ENCODE data around the gene MIEF2. TPM values are rescaled to one million over a fixed set of nuclear protein-coding genes. Genes with fewer than 3 reads are reported as not detected.

MIEF2 gene
- total RNA-seq, 1 experiment from 2014 or later = 11.2 TPM

DNA sequence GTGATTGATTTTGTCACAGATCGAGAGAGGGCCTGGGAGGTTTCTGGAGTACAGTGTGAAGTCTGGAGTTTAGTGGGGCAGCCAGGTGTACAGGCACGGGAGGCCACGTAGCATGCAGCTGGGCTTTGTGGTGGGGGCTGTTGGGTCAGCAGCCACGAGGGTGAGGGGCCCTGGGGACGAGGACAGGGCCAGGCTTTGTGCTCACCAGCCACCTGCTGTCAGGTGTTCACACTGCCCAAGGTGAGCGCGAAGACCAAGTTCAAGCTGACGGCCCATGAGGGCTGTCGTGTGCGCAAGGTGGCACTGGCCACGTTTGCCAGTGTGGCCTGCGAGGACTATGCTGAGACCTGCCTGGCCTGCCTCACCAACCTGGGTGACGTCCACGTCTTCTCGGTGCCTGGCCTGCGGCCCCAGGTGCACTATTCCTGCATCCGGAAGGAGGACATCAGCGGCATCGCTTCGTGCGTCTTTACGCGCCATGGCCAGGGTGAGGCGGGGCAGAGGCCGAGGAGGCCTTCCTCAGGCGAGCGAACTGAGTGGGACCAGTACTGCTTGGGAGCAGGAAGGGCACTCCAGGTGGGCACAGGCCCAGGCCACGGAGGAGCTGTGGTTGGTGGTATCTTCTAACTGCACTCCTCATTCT is 19.1 kb upstream of the MIEF2 start:
- Histone ChIP-seq H3K27ac (ENCODE audit: low read length) (no peak overlapping the region), H3K4me1 (ENCODE audit: control insufficient read depth, insufficient read depth, low read length) (no peaks in the 10 kb centered on the region), H3K4me3 (ENCODE audit: low read depth in 2 of 2, low read length in 2 of 2) (no peak overlapping the region), H3K27me3 (ENCODE audit: control insufficient read depth, insufficient read depth, low read length) (no peaks in the 10 kb centered on the region), H3K36me3 (ENCODE audit: control insufficient read depth, insufficient read depth, low read length) (no peaks in the 10 kb centered on the region; the same call in 1 of the 2 replicates), H3K9me3 (ENCODE audit: control insufficient read depth, insufficient read depth, low read depth, low read length) (no peaks in the 10 kb centered on the region)
- intact Hi-C loops (cut with micrococcal nuclease; ENCODE audit: unreplicated experiment) = no loop called here
- DNase-seq (ENCODE audit: low read depth, low spot score) (no peak), ATAC-seq (no peak)
- CTCF ChIA-PET = no interaction called here
- POLR2A ChIA-PET = no interaction called here
- BruUV-seq (replicated peaks) = no TSS peak
- TF ChIP-seq SIN3A (IDR thresholded peaks at IDR 0.05; ENCODE audit: borderline replicate concordance, insufficient read depth, low read depth, low read length) = no peak
- in situ Hi-C loops (cut with HindIII; ENCODE audit: low pct_unique_long_range_greater_than_20kb, low sequenced_read_pairs) = no loop called here

DNA sequence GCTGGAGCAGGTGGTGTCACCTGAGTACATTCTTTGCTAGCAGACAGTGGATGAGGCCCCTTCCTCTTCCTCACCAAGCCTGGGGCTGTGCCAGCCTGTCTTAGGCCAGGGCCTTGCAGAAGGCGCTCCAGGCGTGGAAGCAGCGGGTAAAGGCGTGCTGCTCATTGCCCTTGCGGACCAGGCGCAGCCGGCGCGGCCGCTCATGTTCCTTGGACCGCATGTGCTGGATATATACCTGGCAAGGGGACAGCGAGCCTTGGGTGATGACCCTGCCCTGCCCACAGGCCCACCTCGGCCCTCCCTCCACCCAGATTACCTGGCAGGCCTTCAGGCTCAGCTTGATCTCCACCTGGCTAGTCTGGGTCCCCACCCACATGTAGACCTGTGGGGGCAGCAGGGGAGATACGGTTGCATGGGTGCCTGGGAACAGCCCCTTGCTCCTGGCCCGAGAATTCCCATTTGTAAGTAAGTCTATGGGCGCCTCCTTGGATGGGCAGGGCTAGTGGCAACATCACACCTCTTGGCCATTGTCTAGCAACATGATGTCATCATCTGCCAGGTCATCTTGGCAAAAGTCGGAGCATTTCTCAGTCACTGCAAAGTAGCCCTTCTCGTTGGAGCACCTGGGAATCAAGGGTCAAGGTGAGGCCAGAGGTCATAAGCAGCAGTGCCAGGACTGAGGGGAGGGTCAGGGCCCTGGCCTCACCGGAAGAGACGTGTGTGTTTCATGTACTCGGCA is 15.3 kb upstream of the MIEF2 start:
- intact Hi-C loops (cut with micrococcal nuclease; ENCODE audit: unreplicated experiment) (no loop called here), in situ Hi-C loops (cut with HindIII; ENCODE audit: low pct_unique_long_range_greater_than_20kb, low sequenced_read_pairs) (no loop called here)
- no peak for ATAC-seq
- Histone ChIP-seq H3K4me3 (ENCODE audit: low read depth in 2 of 2, low read length in 2 of 2) (no peak overlapping the region), H3K27me3 (ENCODE audit: control insufficient read depth, insufficient read depth, low read length) (no peaks in the 10 kb centered on the region), H3K36me3 (ENCODE audit: control insufficient read depth, insufficient read depth, low read length) (no peaks in the 10 kb centered on the region; the same call in 1 of the 2 replicates), H3K9me3 (ENCODE audit: control insufficient read depth, insufficient read depth, low read depth, low read length) (no peaks in the 10 kb centered on the region), H3K27ac (ENCODE audit: low read length) (no peak overlapping the region), H3K4me1 (ENCODE audit: control insufficient read depth, insufficient read depth, low read length) (no peaks in the 10 kb centered on the region)
- DNase-seq (ENCODE audit: low read depth, low spot score) = no peak
- TF ChIP-seq, protein P1, sequence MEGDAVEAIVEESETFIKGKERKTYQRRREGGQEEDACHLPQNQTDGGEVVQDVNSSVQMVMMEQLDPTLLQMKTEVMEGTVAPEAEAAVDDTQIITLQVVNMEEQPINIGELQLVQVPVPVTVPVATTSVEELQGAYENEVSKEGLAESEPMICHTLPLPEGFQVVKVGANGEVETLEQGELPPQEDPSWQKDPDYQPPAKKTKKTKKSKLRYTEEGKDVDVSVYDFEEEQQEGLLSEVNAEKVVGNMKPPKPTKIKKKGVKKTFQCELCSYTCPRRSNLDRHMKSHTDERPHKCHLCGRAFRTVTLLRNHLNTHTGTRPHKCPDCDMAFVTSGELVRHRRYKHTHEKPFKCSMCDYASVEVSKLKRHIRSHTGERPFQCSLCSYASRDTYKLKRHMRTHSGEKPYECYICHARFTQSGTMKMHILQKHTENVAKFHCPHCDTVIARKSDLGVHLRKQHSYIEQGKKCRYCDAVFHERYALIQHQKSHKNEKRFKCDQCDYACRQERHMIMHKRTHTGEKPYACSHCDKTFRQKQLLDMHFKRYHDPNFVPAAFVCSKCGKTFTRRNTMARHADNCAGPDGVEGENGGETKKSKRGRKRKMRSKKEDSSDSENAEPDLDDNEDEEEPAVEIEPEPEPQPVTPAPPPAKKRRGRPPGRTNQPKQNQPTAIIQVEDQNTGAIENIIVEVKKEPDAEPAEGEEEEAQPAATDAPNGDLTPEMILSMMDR (IDR thresholded peaks at IDR 0.05) = no peak
- TF ChIP-seq REST (IDR thresholded peaks at IDR 0.05; ENCODE audit: insufficient read depth in 1 of 2, low read depth in 2 of 2, low read length in 1 of 2) (no peak), SIN3A (IDR thresholded peaks at IDR 0.05; ENCODE audit: borderline replicate concordance, insufficient read depth, low read depth, low read length) (no peak), POLR2AphosphoS5 (IDR thresholded peaks at IDR 0.05; ENCODE audit: low read depth, low read length) (no peak), TCF7L2 (IDR thresholded peaks at IDR 0.05; ENCODE audit: low read depth, low read length) (no peak)
- ChIA-PET CTCF (no interaction called here), POLR2A (no interaction called here)
- BruUV-seq (replicated peaks) = TSS peak; percentile 90

Data from Panc1 (cell line).